ENCODE measurements around the gene OPCML.
A peak's percentile ranks its signal among the peaks of the same experiment; 100 is the strongest.

Gene OPCML

GRCh38 chr11:133106417-133106816 lies 425.9 kb downstream of the OPCML start:
- TF ChIP-seq CTCF (IDR thresholded peaks at IDR 0.05; ENCODE audit: low read depth, low read length, missing control alignments), result no peak
- Histone ChIP-seq H3K27ac (no peak overlapping the region), H3K27me3 (replicated peaks) (no peaks in the 10 kb centered on the region), H3K4me3 (ENCODE audit: low read depth, low read length) (no peak overlapping the region), H3K36me3 (replicated peaks) (no peaks in the 10 kb centered on the region)
- DNase-seq, result no peak
- in situ Hi-C loops (cut with HindIII; ENCODE audit: low pct_ligation_motif_present, low sequenced_read_pairs), result no loop called here

- no peak for DNase-seq
- in situ Hi-C loops (cut with HindIII; ENCODE audit: low pct_ligation_motif_present, low sequenced_read_pairs), result no loop called here
- no peak for TF ChIP-seq CTCF (IDR thresholded peaks at IDR 0.05; ENCODE audit: low read depth, low read length, missing control alignments)
- Histone ChIP-seq H3K36me3 (replicated peaks) (no peaks in the 10 kb centered on the region), H3K4me3 (ENCODE audit: low read depth, low read length) (no peak overlapping the region), H3K27ac (no peak overlapping the region), H3K27me3 (replicated peaks) (no peaks in the 10 kb centered on the region)
Observed at GRCh38 chr11:133104009-133104744, 428.1 kb downstream of the OPCML start.

- Histone ChIP-seq H3K27me3 (replicated peaks) (no peaks in the 10 kb centered on the region), H3K27ac (no peak overlapping the region), H3K4me3 (ENCODE audit: low read depth, low read length) (no peak overlapping the region), H3K36me3 (replicated peaks) (no peaks in the 10 kb centered on the region)
- TF ChIP-seq CTCF (IDR thresholded peaks at IDR 0.05; ENCODE audit: low read depth, low read length, missing control alignments), result no peak
- DNase-seq, result no peak
- in situ Hi-C loops (cut with HindIII; ENCODE audit: low pct_ligation_motif_present, low sequenced_read_pairs), result no loop called here
Observed at GRCh38 chr11:133096981-133097380, 435.3 kb downstream of the OPCML start.

GRCh38 chr11:133086518-133086917 lies 445.8 kb downstream of the OPCML start:
- DNase-seq, result no peak
- TF ChIP-seq CTCF (IDR thresholded peaks at IDR 0.05; ENCODE audit: low read depth, low read length, missing control alignments), result no peak
- Histone ChIP-seq H3K27ac (no peak overlapping the region), H3K27me3 (replicated peaks) (no peaks in the 10 kb centered on the region), H3K4me3 (ENCODE audit: low read depth, low read length) (no peak overlapping the region), H3K36me3 (replicated peaks) (no peaks in the 10 kb centered on the region)
- in situ Hi-C loops (cut with HindIII; ENCODE audit: low pct_ligation_motif_present, low sequenced_read_pairs), result no loop called here

- Histone ChIP-seq H3K36me3 (replicated peaks) (no peaks in the 10 kb centered on the region), H3K27ac (no peak overlapping the region), H3K4me3 (ENCODE audit: low read depth, low read length) (peak overlapping the region; percentile 51), H3K27me3 (replicated peaks) (no peaks in the 10 kb centered on the region)
- TF ChIP-seq CTCF (IDR thresholded peaks at IDR 0.05; ENCODE audit: low read depth, low read length, missing control alignments), result peak; percentile 49
- in situ Hi-C loops (cut with HindIII; ENCODE audit: low pct_ligation_motif_present, low sequenced_read_pairs), result no loop called here
- peak; percentile 6 for DNase-seq
Observed at GRCh38 chr11:133082841-133083488, 449.3 kb downstream of the OPCML start.
